DMS114 treated with DMSO at 0.1 percent for 48 hours (cell line): ENCODE results near the gene FARS2.
"Not testable (repeated sequence)": the region's sequence is repeated elsewhere in the genome, so short reads cannot be mapped to it uniquely, and the experiment has no call there.

Source experiments
- DNase-seq: peaks from one replicate; lab custom pipeline; 2025; ENCODE audit not compliant: unreplicated experiment; lab: John Stamatoyannopoulos, UW

Gene FARS2

DNA sequence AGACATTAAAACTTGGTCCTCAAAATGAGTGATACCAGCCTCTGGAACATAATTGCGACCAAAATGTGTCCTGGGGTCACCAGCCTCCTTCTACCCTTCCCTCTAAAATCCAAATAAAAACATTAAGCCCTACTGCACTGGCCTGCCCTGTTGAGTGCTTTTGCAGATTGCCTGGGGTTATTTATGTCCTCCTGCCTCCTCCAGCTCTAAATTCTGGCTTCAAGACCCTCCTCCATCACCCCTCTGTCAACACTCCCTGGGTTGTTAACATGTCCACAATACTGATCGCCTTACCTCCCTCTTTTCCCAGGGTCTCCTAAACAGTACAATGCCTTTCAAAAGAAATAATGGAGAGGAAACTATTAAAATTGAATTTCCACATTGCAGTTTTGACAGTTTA, 418.0 kb downstream of the FARS2 start:
- DNase-seq = no peak

- DNase-seq = no peak
These were observed 418.4 kb downstream of the FARS2 start for GRCh38 chr6:5679691-5680090.

DNA sequence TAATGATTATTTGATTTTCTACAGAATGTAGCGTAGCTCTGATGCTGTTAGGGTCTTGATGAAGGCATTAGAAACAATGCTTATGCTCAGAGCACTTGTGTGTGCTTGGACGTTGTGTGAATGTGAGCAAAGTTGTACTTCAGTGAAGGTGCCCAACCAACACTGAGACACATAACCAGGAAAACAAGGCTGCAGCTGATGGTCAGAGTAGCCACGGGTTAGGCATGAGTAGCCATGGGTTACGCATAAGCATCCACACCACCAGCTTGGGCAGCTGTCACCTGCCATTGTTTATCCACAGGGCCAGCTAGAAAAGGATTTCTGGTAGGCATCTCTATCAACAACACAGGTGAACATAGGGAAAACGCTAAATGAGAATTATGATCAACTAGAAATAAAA, 418.8 kb downstream of the FARS2 start:
- DNase-seq = no peak

GRCh38 chr6:5681480-5681879, 420.2 kb downstream of the FARS2 start:
- no peak for DNase-seq

DNA sequence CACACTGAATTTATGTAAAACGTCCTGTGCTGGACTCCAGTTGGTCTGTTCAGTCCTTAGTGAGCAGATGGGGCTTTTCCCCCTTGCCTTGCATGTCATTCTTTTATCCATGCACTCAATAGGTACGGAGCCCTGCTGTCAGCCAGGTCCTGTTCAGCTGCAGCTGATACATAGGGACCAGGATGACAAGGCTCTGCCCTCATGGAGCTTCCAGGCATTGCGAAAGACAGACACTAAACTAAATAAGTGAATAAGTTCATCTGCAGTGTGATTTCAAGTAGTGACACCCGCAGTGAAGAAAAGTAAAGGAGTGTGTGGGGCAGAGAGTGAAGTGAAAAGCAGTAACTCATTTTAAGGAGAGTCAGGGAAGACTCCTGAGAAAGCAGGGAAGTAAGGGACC, 421.2 kb downstream of the FARS2 start:
- no peak for DNase-seq

- not testable (repeated sequence) for DNase-seq
These were observed 422.4 kb downstream of the FARS2 start for GRCh38 chr6:5683747-5684146.

DNA sequence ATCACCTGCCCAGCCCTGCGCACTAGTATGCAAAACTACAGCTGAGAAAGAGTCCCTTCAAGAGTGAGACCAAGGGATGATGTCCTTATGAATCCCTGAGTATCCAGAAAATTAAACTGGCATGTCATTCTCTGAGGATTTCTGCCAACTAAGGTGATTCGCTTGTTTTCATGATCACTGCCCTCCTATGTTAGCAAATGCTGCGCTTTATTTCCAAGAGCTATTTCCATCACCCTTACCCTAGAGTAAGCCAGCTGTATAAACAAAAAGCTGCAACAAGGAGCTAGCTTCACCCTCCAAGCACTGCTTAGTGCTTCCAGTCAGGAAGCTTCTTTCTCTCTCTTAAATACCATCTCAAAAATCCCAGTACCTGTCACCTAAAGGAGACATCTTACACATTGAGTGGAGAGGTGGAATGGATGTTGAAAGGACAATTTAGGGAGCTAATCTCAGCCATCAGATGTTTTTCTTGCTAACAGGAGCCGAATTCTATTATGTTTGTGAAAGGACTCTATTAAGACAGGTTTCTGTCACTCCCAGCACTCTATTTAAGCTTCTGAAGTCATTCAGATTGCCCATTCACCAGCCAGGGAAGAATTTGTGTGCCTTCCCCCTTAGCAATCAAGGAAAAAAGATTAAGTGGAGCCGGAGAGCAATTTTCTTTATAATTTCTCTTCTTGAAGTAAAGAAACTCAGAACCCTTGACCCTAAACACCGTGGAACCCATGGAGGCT, 423.2 kb downstream of the FARS2 start:
- no peak for DNase-seq

- DNase-seq = no peak
These were observed 432.2 kb downstream of the FARS2 start for GRCh38 chr6:5693225-5694145.

DNA sequence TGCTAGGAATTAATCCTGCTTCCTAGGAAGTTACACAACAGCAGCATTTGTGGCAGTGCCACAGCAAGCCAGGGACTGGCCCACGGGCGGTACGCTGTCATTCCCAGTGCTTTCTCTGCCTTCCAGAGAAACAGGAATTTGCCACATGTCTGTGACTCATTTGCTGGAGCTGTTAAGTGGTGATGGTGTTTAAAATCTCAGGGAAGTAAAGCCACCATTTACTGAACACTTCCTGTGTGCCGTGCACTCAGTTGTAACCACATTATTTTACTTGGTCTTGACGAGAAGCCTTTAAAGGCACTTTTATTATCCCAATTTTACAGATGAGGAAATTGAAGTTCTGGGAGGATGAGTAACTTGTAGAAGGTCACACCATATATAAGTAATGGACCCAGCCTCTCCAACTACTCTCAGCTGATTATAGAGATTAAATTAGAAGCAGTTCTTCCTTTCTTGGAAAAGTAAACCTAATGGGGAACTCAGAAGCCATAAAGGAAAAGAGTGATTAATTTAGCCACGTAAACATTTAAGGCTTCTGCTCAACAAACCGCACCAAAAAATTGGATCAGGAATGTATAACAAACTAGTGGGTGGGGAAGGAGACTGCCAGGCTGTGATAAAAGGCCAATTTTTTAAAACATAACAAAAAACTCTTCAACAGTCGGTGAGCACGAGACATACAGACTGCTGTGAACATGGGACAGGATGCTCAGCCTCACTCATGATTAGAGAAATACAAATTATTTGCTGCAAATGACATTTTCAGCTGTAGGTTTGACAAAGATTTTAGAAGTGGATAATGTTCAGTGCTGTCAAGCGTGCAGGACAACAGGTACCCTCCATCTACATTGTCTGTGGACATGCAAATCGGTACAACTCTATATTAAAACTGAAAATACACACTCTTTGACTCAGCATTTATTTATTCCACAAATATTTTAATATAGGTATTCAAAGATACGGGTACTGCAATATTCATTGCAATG, 434.2 kb downstream of the FARS2 start:
- no peak for DNase-seq

- DNase-seq = no peak
These were observed 436.2 kb downstream of the FARS2 start for GRCh38 chr6:5697508-5697907.

GRCh38 chr6:5698318-5698717, 437.0 kb downstream of the FARS2 start:
- no peak for DNase-seq

DNA sequence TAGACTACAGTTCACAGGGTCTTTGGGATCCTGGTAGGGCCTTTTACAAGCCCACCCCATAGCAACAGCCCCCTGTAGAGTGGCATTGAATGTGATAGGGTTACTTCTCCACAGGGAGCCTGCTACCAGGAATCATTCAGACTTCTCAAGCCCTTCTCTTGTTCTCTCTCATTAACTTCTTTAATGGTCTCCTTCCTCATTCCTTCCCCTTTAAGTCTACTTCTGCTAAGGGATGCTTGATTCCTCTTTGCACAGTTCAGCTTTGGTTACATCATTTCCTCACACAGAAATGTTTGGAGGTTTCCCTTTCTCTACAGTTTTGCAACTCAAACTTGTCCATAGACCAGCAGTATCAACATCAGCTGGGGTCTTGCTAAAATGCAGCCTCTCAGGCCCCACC, 437.8 kb downstream of the FARS2 start:
- DNase-seq = not testable (repeated sequence)

DNA sequence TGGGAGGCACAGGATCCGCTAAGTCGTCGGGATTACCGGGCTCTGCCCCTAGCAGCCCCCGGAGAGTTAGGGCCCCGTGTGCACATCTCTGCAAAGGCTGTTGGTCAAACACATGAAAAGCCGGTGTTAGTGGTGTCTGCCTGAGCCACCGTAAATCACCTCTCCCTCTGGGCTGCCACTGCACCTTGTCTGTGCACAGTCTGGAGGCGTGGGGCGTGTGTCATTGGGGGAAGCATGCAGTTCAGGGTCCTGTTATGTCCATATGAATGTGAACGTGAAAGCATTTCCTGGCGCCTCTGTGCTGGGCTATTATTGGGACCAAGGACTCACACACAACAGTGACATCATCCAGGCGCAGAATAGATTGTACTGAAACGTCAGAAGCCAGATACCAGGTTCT, 439.9 kb downstream of the FARS2 start:
- DNase-seq = no peak

DNA sequence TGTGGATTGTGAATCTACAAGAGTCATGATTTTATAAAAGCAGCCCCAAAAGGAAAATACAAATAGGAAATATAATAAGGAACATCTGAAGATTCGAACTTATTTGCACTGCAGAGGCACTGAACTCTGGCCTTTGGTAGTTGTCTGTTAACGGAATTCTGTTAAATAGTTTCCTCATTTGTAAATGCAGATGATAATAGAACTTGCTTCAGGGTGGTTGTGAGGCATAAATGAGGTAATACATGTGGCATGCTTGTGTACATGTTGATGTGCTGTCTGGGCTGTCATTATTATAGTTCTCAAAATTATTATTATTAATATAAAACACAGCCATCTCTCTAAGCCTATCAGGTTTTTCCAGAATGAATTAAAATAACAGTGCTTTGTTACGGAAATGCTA, 443.4 kb downstream of the FARS2 start:
- no peak for DNase-seq

GRCh38 chr6:5705252-5705651, 443.9 kb downstream of the FARS2 start:
- no peak for DNase-seq

DNA sequence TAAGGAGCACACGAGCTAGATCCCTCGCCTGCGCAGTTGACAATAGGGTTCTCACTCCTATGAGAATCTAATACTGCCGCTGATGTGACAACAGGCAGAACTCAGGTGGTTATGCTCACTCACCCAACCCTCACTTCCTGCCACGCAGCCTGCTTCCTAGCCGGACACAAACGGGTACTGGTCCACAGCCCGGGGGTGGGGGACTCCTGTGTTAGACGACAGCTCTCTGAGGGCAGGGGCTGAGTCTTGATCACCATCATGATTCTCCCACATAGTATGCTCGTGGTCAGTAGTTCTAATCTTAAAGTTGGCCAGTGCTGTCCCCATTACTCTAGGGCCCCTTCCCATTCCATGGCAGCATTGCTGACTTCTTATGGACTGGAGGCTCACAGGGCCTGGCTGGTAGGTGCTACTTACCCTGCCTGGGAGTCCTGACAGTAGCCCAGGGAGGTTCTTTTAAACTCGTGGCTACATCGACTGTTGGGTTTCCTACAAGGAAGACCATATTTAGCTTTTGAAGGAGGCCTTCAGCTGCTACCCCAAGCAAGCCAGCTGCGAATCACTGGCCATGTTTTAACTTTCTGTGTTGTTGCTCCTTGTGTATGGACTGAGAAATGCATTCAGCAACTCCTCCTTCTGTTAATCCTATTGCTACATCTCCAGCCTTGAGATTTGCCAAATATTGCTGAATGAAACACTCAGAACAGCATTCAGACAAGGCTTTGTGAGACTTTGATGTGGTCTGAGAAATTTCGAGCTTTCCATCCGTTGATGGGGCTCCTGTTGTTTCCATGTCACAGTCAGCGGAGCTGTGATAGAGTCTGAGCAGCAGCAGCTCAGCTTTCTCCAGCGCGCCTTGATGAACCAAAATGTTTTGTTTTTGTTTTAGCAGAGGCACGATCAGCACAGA, 445.1 kb downstream of the FARS2 start:
- DNase-seq = no peak

DNA sequence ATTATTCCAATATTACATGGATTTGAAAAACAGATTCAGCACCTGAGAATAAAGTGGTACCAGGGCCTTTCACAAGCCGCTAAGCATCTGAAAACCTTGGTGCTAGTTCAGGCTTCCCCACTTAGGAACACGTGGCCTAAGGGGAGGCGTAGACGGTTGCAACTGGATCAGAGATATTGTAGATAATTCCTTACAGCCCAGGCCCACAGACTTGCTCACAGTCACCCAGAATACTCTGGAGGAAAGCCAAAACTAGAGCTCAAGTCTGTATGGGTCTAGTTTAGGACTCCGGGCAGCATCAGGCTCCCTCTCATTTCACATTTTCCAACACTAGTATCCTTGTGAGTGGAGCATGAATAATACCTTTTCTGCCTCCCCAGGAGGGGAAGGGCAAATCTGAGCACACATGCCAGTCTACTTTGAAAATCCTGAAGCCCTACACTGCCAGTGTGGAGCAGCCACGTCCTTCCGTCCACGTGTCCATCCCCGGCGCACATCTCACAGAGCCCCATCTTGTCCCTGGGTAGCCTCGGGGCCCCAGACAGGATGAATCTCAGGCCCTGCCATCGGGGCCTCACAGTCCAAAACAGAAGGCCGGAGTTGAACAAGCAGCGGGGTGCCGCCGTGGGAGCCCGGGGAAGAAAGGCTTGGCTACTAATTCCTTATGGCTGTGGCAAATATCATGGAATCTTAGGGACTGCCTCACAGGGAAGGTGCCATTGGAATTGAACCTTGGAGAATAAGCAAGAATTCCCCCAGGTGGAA, 446.1 kb downstream of the FARS2 start:
- DNase-seq = no peak

- no peak for DNase-seq
These were observed 449.2 kb downstream of the FARS2 start for GRCh38 chr6:5710516-5710915.

- DNase-seq = no peak
These were observed 449.6 kb downstream of the FARS2 start for GRCh38 chr6:5710936-5711335.
